ENCODE measurements around the gene CELF1. TPM values are rescaled to one million over a fixed set of nuclear protein-coding genes. Genes with fewer than 3 reads are reported as not detected.

The CELF1 gene
- total and polyA plus RNA-seq, 2 donors = 35.2 to 125 TPM

GRCh38 chr11:47489395-47489755, 63.6 kb downstream of the CELF1 start:
- Histone ChIP-seq H3K27ac (ENCODE audit: low read depth) (no peak overlapping the region), H3K4me1 (ENCODE audit: insufficient read depth) (no peaks in the 10 kb centered on the region), H3K36me3 (ENCODE audit: insufficient read depth) (peaks cover 6% of the 10 kb centered on the region), H3K4me3 (ENCODE audit: low read depth, low read length) (no peak overlapping the region)
- WGBS = 55% methylated on average over 2 of the region's 2 CpGs
- DNase-seq (ENCODE audit: extremely low spot score) = no peak

- DNase-seq (ENCODE audit: extremely low spot score) = no peak
- Histone ChIP-seq H3K4me3 (ENCODE audit: low read depth, low read length) (no peak overlapping the region), H3K36me3 (ENCODE audit: insufficient read depth) (peaks cover 6% of the 10 kb centered on the region), H3K27ac (ENCODE audit: low read depth) (no peak overlapping the region), H3K4me1 (ENCODE audit: insufficient read depth) (no peaks in the 10 kb centered on the region)
- 53% methylated on average over 6 of the region's 6 CpGs for WGBS
These were observed 64.1 kb downstream of the CELF1 start for GRCh38 chr11:47488674-47489394.

- DNase-seq (ENCODE audit: extremely low spot score) = no peak
- peaks cover 6% of the 10 kb centered on the region for H3K36me3 ChIP-seq (ENCODE audit: insufficient read depth)
- H3K27ac ChIP-seq (ENCODE audit: low read depth) = peak overlapping the region; percentile 1
- WGBS = 62% methylated on average over 3 of the region's 3 CpGs
- no peak overlapping the region for H3K4me3 ChIP-seq (ENCODE audit: low read depth, low read length)
- no peaks in the 10 kb centered on the region for H3K4me1 ChIP-seq (ENCODE audit: insufficient read depth)
These were observed 64.8 kb downstream of the CELF1 start for GRCh38 chr11:47488111-47488510.

- DNase-seq (ENCODE audit: extremely low spot score) = no peak
- Histone ChIP-seq H3K4me3 (ENCODE audit: low read depth, low read length) (no peak overlapping the region), H3K4me1 (ENCODE audit: insufficient read depth) (no peaks in the 10 kb centered on the region), H3K27ac (ENCODE audit: low read depth) (no peak overlapping the region), H3K36me3 (ENCODE audit: insufficient read depth) (peaks cover 6% of the 10 kb centered on the region)
- WGBS = 89% methylated on average over 2 of the region's 2 CpGs
These were observed 65.5 kb downstream of the CELF1 start for GRCh38 chr11:47487421-47487820.

- H3K36me3 ChIP-seq (ENCODE audit: insufficient read depth) = peaks cover 6% of the 10 kb centered on the region
- no peak overlapping the region for H3K4me3 ChIP-seq (ENCODE audit: low read depth, low read length)
- H3K4me1 ChIP-seq (ENCODE audit: insufficient read depth) = no peaks in the 10 kb centered on the region
- WGBS = 92% methylated on average over 7 of the region's 7 CpGs
- H3K27ac ChIP-seq (ENCODE audit: low read depth) = no peak overlapping the region
- DNase-seq (ENCODE audit: extremely low spot score) = no peak
These were observed 67.8 kb downstream of the CELF1 start for GRCh38 chr11:47485107-47485506.

- H3K36me3 ChIP-seq (ENCODE audit: insufficient read depth) = peaks cover 6% of the 10 kb centered on the region
- H3K4me1 ChIP-seq (ENCODE audit: insufficient read depth) = no peaks in the 10 kb centered on the region
- DNase-seq (ENCODE audit: extremely low spot score) = no peak
- 80% methylated on average over 1 of the region's 1 CpG for WGBS
- H3K4me3 ChIP-seq (ENCODE audit: low read depth, low read length) = no peak overlapping the region
- H3K27ac ChIP-seq (ENCODE audit: low read depth) = no peak overlapping the region
These were observed 69.5 kb downstream of the CELF1 start for GRCh38 chr11:47483457-47483856.

GRCh38 chr11:47480762-47481161, 72.2 kb downstream of the CELF1 start:
- no peak for DNase-seq (ENCODE audit: extremely low spot score)
- H3K36me3 ChIP-seq (ENCODE audit: insufficient read depth) = no peaks in the 10 kb centered on the region
- H3K27ac ChIP-seq (ENCODE audit: low read depth) = no peak overlapping the region
- no peak overlapping the region for H3K4me3 ChIP-seq (ENCODE audit: low read depth, low read length)
- 96% methylated on average over 6 of the region's 6 CpGs for WGBS
- H3K4me1 ChIP-seq (ENCODE audit: insufficient read depth) = no peaks in the 10 kb centered on the region

GRCh38 chr11:47478651-47479329, 74.1 kb downstream of the CELF1 start:
- H3K36me3 ChIP-seq (ENCODE audit: insufficient read depth) = peaks cover 2% of the 10 kb centered on the region
- WGBS = 82% methylated on average over 5 of the region's 5 CpGs
- H3K4me3 ChIP-seq (ENCODE audit: low read depth, low read length) = no peak overlapping the region
- H3K4me1 ChIP-seq (ENCODE audit: insufficient read depth) = no peaks in the 10 kb centered on the region
- DNase-seq (ENCODE audit: extremely low spot score) = no peak
- H3K27ac ChIP-seq (ENCODE audit: low read depth) = no peak overlapping the region

GRCh38 chr11:47477753-47478152, 75.2 kb downstream of the CELF1 start:
- no peaks in the 10 kb centered on the region for H3K4me1 ChIP-seq (ENCODE audit: insufficient read depth)
- H3K27ac ChIP-seq (ENCODE audit: low read depth) = no peak overlapping the region
- no peak overlapping the region for H3K4me3 ChIP-seq (ENCODE audit: low read depth, low read length)
- H3K36me3 ChIP-seq (ENCODE audit: insufficient read depth) = peaks cover 2% of the 10 kb centered on the region
- 78% methylated on average over 4 of the region's 4 CpGs for WGBS
- no peak for DNase-seq (ENCODE audit: extremely low spot score)

GRCh38 chr11:47477323-47477722, 75.6 kb downstream of the CELF1 start:
- DNase-seq (ENCODE audit: extremely low spot score) = no peak
- H3K36me3 ChIP-seq (ENCODE audit: insufficient read depth) = peaks cover 2% of the 10 kb centered on the region
- H3K27ac ChIP-seq (ENCODE audit: low read depth) = no peak overlapping the region
- no peak overlapping the region for H3K4me3 ChIP-seq (ENCODE audit: low read depth, low read length)
- no peaks in the 10 kb centered on the region for H3K4me1 ChIP-seq (ENCODE audit: insufficient read depth)

GRCh38 chr11:47470671-47471070, 82.3 kb downstream of the CELF1 start:
- H3K27ac ChIP-seq (ENCODE audit: low read depth) = no peak overlapping the region
- WGBS = 76% methylated on average over 4 of the region's 4 CpGs
- no peak overlapping the region for H3K4me3 ChIP-seq (ENCODE audit: low read depth, low read length)
- peaks cover 5% of the 10 kb centered on the region for H3K36me3 ChIP-seq (ENCODE audit: insufficient read depth)
- no peaks in the 10 kb centered on the region for H3K4me1 ChIP-seq (ENCODE audit: insufficient read depth)
- no peak for DNase-seq (ENCODE audit: extremely low spot score)

GRCh38 chr11:47469361-47470179, 83.4 kb downstream of the CELF1 start:
- no peak overlapping the region for H3K27ac ChIP-seq (ENCODE audit: low read depth)
- H3K36me3 ChIP-seq (ENCODE audit: insufficient read depth) = peaks cover 5% of the 10 kb centered on the region
- DNase-seq (ENCODE audit: extremely low spot score) = no peak
- no peaks in the 10 kb centered on the region for H3K4me1 ChIP-seq (ENCODE audit: insufficient read depth)
- WGBS = 78% methylated on average over 7 of the region's 7 CpGs
- no peak overlapping the region for H3K4me3 ChIP-seq (ENCODE audit: low read depth, low read length)

- Histone ChIP-seq H3K4me1 (ENCODE audit: insufficient read depth) (no peaks in the 10 kb centered on the region), H3K36me3 (ENCODE audit: insufficient read depth) (peaks cover 3% of the 10 kb centered on the region), H3K27ac (ENCODE audit: low read depth) (no peak overlapping the region), H3K4me3 (ENCODE audit: low read depth, low read length) (no peak overlapping the region)
- DNase-seq (ENCODE audit: extremely low spot score) = no peak
- 60% methylated on average over 8 of the region's 8 CpGs for WGBS
These were observed 84.2 kb downstream of the CELF1 start for GRCh38 chr11:47468598-47469214.

Data from urinary bladder (tissue), 4 donors.